Measurements from ENCODE around the gene GUK1. TPM values are rescaled to one million over a fixed set of nuclear protein-coding genes. Genes with fewer than 3 reads are reported as not detected.

GUK1 gene
- total RNA-seq, 4 donors from 2014 or later = 124 to 406 (median 289) TPM

GRCh38 chr1:228097333-228098081 lies 42.6 kb upstream of the GUK1 start:
- TF ChIP-seq CTCF (IDR thresholded peaks at IDR 0.05) = no peak
- TF ChIP-seq POLR2A (IDR thresholded peaks at IDR 0.05) = no peak
- H3K27ac ChIP-seq = no peak overlapping the region
- H3K27me3 ChIP-seq = no peaks in the 10 kb centered on the region
- H3K4me3 ChIP-seq = no peak overlapping the region
- DNase-seq = no peak
- peaks cover 0 to 12% of the 10 kb centered on the region in 2 donors for H3K9me3 ChIP-seq
- H3K36me3 ChIP-seq = no peaks in the 10 kb centered on the region
- peaks cover 0 to 9% of the 10 kb centered on the region in 2 donors for H3K4me1 ChIP-seq
- intact Hi-C loops (cut with DNase I; ENCODE audit: low total_unique reads) = no loop called here

GRCh38 chr1:228098323-228098931 lies 41.7 kb upstream of the GUK1 start:
- no peak for TF ChIP-seq POLR2A (IDR thresholded peaks at IDR 0.05)
- no peak for TF ChIP-seq CTCF (IDR thresholded peaks at IDR 0.05)
- no peak for DNase-seq
- no peak overlapping the region for H3K27ac ChIP-seq
- peaks cover 0 to 12% of the 10 kb centered on the region in 2 donors for H3K9me3 ChIP-seq
- intact Hi-C loops (cut with DNase I; ENCODE audit: low total_unique reads) = no loop called here
- peaks cover 0 to 9% of the 10 kb centered on the region in 2 donors for H3K4me1 ChIP-seq
- H3K4me3 ChIP-seq = no peak overlapping the region
- H3K36me3 ChIP-seq = no peaks in the 10 kb centered on the region
- H3K27me3 ChIP-seq = no peaks in the 10 kb centered on the region

- H3K4me1 ChIP-seq = peaks cover 0 to 13% of the 10 kb centered on the region in 2 donors
- no peak overlapping the region for H3K27ac ChIP-seq
- TF ChIP-seq POLR2A (IDR thresholded peaks at IDR 0.05) (no peak), CTCF (IDR thresholded peaks at IDR 0.05) (no peak)
- intact Hi-C loops (cut with DNase I; ENCODE audit: low total_unique reads) = no loop called here
- H3K9me3 ChIP-seq = peaks cover 0 to 7% of the 10 kb centered on the region in 2 donors
- no peaks in the 10 kb centered on the region for H3K27me3 ChIP-seq
- no peak overlapping the region for H3K4me3 ChIP-seq
- H3K36me3 ChIP-seq = no peaks in the 10 kb centered on the region
- DNase-seq = no peak
Measured at GRCh38 chr1:228099331-228099732, 40.7 kb upstream of the GUK1 start.

GRCh38 chr1:228100822-228101613 lies 39.1 kb upstream of the GUK1 start:
- DNase-seq = no peak
- no peak overlapping the region for H3K4me3 ChIP-seq
- no peaks in the 10 kb centered on the region for H3K9me3 ChIP-seq
- H3K27me3 ChIP-seq = no peaks in the 10 kb centered on the region
- H3K4me1 ChIP-seq = peaks cover 0 to 13% of the 10 kb centered on the region in 2 donors
- H3K36me3 ChIP-seq = no peaks in the 10 kb centered on the region
- H3K27ac ChIP-seq = no peak overlapping the region
- TF ChIP-seq CTCF (IDR thresholded peaks at IDR 0.05) (no peak), POLR2A (IDR thresholded peaks at IDR 0.05) (no peak)
- intact Hi-C loops (cut with DNase I; ENCODE audit: low total_unique reads) = no loop called here

Measured in uterus (tissue), 4 donors.